Head of caudate nucleus (tissue), 42 donors: ENCODE data around the gene MEN1.

ENCODE experiments used
- DNase-seq, 42 donors: peaks; one replicate each; pipeline versions ENCODE4 v3.0.0 to v3.0.0-alpha.2; 2020 to 2021; ENCODE audit warnings: mixed read lengths in 7 of 42
- intact Hi-C: fragments of 100-400 bp; cut with DNase I; formaldehyde crosslinking; loops from one replicate; pipeline ENCODE4 v1.15.0; 2022

Gene MEN1

DNA sequence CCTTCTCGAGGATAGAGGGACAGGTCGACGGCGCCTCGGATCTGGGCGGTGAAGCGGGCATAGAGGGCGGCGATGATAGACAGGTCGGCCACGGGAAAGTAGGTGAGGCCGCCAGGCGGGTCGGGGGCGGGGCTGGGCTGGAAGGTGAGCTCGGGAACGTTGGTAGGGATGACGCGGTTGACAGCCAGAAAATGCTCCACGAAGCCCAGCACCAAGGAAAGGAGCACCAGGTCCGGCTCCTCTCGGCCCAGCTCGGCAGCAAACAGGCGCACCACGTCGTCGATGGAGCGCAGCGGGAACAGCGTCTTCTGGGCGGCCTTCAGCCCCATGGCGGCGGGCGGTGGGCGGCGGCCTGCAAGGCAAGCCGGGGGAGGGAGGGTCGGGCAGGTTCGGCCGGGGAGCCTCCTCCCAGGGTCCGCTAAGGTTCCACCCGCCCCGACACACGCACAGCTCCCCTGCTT, 540 bp downstream of the MEN1 start:
- intact Hi-C loops: loop anchor here (10.0 kb wide), 1 partner anchor 315 kb away; the partner anchor contains the start of genes FAU and MRPL49
- DNase-seq: peak in 27 of 42 donors; percentile 11 to 59 (median 31)

DNA sequence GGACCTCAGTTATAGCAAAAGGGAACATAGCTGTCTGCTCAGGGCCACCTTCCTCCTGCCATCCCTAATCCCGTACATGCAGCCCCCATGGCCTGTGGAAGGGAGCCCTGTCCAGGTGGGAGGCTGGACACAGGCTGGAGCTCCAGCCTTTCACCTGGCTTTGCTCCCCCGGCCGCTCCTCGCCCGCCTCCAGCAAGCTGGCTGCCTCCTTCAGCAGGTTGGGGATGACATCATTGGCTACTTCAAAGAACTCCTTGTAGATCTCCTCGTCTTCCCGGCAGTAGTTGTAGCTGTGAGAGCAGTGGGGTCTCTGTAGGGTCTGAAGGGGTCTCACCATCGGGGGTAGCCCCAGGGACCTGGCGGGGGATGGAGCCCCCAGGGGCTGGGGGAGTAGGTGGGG, 4.9 kb downstream of the MEN1 start:
- DNase-seq: no peak
- intact Hi-C loops: loop anchor here (10.0 kb wide), 1 partner anchor 319 kb away; the partner anchor contains the start of genes FAU and MRPL49

DNA sequence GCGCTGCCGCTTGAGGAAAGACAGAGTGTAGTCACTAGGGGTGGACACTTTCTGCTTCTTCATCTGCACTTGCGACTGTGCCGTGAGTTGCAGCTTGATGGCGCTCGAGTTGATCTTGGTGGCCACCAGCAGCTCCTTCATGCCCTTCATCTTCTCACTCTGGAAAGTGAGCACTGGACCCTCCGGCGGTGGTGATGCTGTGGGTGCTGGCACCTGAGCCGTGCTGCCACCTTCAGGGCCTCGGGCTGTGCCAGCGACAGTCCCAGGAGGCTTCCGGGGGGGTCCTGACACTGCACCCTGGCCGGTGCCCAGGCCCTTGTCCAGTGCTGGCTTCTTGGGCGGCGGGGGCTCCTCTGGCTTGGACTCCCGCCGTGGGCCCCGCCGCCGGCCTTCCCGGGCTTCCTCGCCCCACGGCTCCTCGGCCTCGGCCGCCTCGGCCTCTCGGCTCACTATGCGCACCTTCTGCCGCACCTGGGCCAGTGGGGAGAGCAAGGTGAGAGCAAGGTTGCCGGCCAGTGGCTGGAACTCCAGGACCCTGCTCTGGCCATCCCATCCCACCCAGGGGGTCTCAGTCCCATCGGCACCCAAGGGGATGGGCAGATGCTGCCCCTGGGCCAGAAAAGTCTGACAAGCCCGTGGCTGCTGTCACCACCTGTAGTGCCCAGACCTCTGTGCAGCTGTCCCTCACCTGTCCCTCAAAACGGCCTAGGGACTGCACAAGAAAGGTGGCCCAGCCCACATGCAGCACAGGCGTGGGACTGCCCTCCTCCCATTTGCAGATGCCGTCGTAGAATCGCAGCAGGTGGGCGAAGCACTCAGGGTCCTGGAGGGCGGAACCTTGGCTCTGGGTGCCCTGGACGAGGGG, 5.8 kb downstream of the MEN1 start:
- DNase-seq: no peak
- intact Hi-C loops: loop anchor here (10.0 kb wide), 1 partner anchor 320 kb away; the partner anchor contains the start of genes FAU and MRPL49

DNA sequence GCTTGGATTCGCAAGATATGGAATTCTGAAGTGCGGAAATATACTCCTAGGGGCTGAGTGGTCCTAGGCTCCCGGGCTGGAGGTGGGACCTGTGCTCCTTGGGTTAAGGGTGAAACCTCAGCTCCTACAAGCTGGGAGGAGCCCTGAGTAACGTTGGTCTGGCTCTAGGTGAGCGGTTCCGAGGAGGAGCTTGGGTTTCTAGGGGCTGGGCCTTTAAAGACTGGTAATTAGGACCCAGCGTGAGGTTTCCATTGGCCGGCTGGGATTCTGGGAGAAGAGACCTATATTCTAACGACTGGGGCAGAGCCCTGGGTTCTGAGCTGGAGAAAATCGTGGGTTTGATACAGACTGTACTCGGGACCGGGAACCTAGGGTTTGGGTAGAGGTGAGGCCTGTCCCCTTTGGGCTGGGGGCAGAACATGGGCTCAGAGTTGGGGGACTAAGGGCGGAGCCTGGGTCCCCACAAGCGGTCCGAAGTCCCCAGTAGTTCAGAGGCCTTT, 6.5 kb downstream of the MEN1 start:
- intact Hi-C loops: loop anchor here (10.0 kb wide), 1 partner anchor 321 kb away; the partner anchor contains the start of genes FAU and MRPL49
- no peak for DNase-seq

DNA sequence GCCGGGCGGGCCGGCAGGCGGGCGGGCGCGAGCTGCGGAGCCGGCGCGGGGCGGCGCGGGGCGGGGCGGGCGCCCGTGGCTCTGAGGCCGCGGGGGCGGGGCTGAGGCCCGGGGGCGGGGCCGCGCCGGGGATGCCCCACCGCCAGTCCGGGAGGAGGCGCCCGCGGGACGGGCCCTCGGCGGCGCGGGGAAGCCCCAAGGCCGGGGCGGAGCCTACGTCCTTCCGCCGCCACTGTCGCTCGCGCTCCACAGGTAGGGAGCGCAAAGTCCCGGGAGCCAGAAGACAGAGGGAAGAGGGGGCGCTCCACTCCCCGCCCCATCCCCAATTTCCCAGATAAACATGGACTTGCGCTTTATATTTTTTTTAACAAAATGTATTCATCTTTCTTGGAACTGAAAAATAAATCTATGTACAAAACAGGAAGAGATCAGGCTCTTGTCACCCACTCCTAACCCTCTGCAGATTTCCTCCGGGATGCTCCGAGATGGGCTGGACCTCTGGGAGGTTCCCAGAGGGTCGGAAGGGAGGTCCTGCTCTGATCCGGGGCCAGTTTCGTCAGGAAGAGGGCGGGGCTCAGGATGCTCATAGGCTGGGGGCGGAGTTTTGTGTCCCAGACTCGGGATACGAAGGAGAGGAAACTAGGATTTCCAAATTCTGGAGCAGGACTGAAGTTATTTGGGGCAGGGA, 7.0 kb downstream of the MEN1 start, which contains the start of gene MAP4K2:
Gene MAP4K2, minus strand, starts transcription at position 57 of the 688 bp plus-strand sequence. CDS start 65 bp downstream, outside the sequence.
- DNase-seq: peak; percentile 71 to 94 (median 86)
- intact Hi-C loops: loop anchor here (10.0 kb wide), 1 partner anchor 321 kb away; the partner anchor contains the start of genes FAU and MRPL49

DNA sequence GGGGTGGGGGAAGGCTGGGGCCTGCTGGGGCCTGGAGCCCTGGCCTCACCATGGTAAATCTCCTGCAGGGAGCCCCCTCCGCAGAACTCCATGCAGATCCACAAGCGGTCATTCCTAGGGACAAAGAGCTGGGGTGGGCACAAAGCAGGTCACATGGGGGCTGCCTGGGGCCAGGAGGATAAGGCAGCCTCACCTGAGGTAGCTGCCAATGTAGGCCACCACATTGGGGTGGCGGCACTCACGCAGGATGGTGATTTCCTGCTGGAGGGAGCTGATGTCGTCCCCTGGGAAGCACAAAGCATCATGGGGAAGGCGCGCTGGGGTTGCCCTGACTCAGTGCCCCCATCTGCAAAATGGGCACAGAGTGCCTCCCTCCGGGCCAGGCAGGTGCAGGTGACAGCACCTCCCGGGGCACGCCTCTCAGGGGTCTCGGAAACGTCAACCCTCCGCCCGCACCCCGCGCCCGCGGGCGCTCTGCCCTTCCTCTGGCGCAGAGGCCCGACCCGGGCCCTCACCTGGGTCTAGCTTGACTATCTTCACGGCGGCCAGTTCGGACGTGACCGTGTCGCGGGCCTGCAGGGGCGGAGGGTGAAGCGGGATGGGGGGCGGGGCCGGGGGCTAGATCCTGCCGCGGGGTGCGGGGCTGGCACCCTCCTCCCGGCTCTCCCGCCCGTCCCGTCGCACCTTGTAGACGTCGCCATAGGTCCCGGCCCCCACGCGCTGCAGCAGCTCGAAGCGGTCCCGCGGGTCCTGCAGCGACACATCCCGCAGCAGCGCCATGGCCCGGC, 7.8 kb downstream of the MEN1 start:
- DNase-seq: no peak
- intact Hi-C loops: loop anchor here (10.0 kb wide), 1 partner anchor 322 kb away; the partner anchor contains the start of genes FAU and MRPL49

DNA sequence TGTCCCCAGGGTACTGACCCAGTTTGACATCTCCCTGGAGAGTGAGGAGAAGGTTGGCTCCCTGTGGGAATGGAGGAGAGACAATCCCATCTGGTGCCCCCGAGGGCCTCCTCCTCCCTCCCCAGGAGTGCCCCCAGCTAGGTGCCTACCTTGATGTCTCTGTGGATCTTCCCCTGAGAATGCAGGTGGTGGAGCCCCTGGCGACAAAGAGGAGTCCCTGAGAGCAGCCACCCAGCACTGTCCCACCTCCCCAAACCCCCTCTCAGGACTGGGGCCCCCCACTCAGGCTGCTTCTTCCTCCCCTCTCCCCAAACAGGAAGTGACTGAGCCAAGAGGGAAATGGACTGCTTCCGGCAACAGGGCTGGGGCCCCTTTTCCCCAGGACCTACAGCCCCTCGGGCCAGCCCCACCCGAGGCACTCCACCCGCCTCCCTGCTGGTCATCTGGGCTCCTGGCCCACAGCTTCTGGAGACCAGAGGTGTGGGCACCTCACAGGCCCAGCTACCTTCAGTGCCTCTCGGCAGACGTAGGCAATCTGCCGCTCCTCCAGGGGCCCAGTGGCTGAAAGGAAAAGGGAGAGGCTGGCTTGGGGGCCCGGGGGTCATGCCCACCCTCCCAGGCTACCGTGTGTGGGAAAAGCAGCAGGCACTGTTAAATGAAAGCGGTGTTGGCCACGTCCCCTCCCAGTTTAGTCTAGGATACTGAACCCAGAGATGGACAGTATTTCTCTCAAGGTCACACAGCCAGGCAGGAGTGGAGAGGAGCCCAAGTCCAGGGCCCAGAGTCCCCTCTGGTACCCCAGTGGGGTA, 8.6 kb downstream of the MEN1 start:
- DNase-seq: no peak
- intact Hi-C loops: loop anchor here (10.0 kb wide), 1 partner anchor 323 kb away; the partner anchor contains the start of genes FAU and MRPL49

DNA sequence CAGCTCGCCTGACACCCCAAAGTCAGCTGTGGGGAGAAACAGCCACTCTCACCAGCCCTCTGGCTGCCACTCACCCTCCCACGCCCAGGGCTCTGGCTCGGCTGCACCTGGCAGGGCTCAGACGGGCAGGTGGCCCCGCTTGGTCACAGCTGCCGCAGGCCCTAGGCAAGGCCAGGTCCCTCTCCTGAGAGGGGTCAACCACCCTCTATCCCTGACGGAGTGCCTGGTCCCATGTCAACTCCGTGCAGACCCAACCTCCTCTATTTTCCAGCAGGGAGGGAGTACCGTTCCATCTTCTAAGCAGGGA, 9.2 kb downstream of the MEN1 start:
- intact Hi-C loops: loop anchor here (10.0 kb wide), 1 partner anchor 324 kb away; the partner anchor contains the start of genes FAU and MRPL49
- no peak for DNase-seq

DNA sequence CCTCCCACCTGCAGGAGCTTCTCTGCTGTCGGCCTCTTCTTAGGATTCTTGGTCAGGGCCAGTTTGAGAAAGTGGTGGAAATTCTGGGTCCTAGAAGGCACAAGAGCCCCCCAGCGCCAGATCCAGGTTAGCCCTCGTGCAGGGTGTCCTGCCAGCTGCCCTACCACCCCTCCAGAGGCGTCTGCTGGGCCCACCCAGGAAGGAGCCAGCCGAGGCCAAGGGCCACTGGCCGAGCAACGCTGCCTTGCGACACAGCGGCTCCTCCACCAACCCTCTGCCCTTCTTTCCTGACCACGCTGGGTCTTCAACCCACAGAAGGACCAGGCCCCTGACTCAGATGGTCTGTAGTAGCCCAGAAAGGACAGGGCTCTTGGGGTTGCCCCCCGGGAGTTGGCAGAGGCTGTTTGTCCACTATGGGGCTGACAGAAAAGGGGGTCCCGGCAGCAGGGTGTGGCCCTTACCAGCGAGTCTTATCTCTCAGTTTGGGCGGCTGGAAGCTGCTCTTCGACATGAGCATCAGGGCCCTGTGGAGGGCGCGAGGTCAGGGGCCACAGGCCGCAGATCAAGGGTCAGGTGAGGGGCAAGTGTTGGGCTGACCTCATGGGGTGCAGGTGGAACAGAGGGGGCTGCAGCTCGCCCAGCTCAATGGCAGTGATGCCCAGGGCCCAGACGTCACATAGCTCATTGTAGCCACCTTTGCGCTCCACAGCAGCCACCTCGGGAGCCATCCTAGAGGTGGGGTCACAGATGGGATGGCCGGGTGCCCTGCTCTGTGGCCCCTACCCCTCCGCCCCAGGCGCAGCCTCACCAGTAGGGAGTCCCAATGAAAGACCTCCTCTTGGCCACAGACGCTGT, 9.8 kb downstream of the MEN1 start:
- intact Hi-C loops: loop anchor here (10.0 kb wide), 1 partner anchor 324 kb away; the partner anchor contains the start of genes FAU and MRPL49
- no peak for DNase-seq

DNA sequence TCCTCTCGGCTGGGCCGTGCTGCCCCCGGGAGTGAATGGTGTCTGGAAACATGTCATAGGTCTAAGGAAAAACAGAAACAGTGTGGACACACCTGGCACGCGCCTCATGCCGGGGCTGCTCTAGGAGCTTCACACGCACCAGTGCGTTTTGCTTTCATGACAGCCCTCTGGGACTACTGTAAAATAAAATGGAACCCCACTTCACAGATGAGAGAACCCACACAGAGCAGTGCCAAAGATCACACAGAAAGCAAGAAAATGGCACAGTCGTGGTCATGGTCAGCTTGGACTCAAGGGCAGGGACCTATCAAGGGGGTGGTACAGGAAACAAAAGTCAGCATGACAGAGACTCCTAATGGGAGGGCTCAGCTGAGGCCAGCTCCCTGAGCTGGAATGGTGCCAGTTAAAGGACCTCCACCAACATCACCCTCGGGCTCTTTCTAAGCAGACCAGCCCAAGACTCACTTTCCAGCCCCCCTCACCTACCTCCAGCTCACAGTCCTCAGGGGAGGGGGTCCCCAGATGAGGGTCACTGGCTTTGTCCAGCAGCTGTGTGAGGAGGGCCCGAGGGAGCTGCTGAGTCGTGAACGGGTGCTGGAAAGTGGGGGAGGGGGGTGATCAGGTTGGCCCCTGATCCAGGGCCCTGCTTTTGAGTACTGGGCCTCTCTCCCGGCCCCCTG, 10.6 kb downstream of the MEN1 start:
- intact Hi-C loops: loop anchor here (10.0 kb wide), 1 partner anchor 325 kb away; the partner anchor contains the start of genes FAU and MRPL49
- DNase-seq: no peak

DNA sequence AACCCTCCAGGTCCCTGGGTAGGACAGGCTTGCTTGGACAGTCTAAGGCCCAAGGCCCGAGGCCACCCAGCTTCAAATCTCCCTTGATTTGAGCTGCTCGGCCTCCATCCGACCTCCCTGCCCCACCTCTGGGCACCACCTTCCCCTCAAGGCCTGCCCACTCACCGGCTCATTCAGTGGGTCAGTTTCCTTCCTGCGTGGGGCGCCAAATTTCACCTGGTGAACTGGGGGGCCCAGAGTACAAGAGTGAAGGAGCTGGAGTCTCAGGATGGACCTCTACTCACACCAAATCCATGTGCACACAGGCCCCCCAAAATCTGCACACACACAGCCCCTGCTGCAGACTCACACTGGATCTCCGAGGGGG, 11.1 kb downstream of the MEN1 start:
- intact Hi-C loops: no loop called here
- DNase-seq: no peak

DNA sequence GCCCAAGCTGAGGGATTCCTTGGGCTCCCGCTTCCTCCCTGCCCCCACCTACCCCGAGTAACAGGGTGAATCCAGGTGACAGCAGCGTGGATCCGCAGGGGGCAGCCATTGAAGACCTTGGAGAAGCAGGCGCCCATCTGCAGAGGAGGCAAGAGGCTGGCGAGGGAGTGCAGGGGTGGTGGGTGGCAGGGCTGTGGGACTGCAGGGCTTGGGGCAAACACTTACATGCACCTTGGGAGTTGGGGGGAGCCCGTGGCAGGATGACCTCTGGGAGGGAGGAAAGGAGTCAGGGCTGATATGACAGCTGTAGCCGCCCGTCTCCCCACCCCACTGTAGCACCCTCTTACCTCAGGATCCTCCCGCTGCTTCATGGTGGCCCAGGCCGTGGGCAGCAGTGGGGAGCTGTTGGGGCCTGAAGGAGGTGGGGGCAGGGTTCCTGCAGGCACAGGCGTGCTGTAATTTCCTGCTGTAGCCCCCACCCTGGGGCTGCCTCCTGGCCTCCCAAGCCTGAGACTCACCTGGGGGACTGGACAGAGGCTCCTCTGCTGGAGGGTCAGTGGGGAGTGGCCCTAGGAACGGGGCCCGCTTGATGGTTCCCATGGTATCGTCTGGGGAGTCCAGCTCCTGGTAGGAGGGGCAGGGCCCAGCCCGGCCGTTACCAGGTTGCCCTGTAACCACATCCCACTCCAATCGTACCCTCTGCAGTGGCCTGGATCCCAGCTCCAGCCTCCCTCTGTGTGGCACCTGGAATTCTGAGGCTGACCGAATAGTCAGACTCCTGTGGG, 13.4 kb downstream of the MEN1 start:
- intact Hi-C loops: no loop called here
- DNase-seq: peak in 1 of 42 donors; percentile 18

DNA sequence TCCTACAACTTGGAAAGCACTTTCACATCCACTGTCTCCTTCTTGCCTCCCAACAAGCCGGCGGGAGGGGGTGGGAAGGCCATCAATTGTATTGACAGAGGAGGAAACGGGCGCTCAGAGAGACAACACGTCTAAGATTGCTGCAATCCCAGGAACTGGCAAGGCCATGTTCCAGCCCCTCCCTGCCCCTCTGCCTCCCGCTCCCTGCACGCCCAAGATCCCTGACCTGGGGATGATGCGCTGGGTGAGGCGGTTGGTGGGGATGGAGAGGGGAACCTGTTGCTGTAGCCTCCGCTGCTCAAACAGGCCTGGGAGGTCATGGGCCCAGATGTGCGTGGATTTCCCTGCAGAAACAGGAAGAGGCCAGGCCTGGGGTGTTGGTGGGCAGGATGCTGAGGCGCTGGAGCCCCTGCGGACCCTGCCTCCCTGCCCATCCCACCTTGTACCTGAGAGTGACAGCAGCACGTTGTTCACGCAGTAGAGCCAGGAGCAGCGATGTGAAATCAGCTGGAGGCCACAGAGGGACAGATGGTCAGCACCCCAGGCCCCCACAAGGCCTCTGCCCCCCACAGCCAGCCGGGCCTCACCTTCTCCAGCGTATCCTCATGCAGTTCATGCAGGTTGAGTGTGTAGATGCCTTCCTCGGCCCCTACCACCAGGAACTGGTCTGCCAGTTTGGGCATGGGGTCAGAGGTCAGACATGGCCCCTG, 14.1 kb downstream of the MEN1 start:
- peak in 1 of 42 donors; percentile 26 for DNase-seq
- intact Hi-C loops: no loop called here

DNA sequence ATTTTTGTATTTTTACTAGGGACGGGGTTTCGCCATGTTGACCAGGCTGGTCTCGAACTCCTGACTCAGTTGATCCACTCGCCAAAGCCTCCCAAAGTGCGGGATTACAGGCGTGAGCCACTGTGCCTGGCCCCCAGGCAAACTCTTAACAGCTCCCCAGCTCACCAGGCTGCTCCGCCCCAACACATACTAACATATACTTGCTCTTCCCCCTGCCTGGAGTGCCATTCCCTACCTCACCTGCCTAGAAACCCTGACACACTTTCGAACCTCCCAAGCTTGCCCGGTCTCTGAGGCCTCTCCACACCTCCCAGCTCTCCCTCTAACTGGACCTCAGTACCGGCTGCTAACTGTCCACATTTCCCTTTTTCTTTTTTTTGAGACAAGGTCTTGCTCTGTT, 15.8 kb downstream of the MEN1 start:
- intact Hi-C loops: no loop called here
- peak in 1 of 42 donors; percentile 24 for DNase-seq
